HG02885 (cell line): ENCODE measurements around the gene TBC1D14.

Experiments used
- ATAC-seq: cut with Tn5 transposase; IDR thresholded peaks from one replicate; pipeline ENCODE4 v1.9.1; 2021; ENCODE audit warnings: mild to moderate bottlenecking; ENCODE audit not compliant: unreplicated experiment, poor library complexity

TBC1D14 gene

GRCh38 chr4:6989331-6989923 lies 79.8 kb downstream of the TBC1D14 start:
- no peak for ATAC-seq

GRCh38 chr4:6990661-6991060 lies 81.0 kb downstream of the TBC1D14 start:
- no peak for ATAC-seq

DNA sequence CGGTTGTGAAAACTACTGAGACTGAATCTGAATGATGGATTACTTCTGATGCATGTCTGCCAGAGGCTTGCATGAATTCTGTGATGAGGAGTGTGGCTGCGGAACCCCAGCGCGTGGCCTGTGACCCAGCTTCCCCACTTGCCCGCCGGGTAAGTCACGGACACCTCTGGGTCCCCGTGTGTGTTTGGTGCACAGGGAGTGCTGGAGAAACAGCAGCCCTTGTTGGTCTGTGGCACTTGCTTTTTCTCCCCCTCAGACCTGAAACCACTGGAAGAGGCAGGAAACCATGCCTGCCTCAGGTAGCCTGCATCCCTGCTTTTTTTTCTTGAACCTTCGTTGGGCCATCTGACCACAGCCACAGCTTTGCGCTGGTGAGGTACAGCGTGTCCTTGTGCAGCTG lies 81.6 kb downstream of the TBC1D14 start:
- ATAC-seq = no peak

DNA sequence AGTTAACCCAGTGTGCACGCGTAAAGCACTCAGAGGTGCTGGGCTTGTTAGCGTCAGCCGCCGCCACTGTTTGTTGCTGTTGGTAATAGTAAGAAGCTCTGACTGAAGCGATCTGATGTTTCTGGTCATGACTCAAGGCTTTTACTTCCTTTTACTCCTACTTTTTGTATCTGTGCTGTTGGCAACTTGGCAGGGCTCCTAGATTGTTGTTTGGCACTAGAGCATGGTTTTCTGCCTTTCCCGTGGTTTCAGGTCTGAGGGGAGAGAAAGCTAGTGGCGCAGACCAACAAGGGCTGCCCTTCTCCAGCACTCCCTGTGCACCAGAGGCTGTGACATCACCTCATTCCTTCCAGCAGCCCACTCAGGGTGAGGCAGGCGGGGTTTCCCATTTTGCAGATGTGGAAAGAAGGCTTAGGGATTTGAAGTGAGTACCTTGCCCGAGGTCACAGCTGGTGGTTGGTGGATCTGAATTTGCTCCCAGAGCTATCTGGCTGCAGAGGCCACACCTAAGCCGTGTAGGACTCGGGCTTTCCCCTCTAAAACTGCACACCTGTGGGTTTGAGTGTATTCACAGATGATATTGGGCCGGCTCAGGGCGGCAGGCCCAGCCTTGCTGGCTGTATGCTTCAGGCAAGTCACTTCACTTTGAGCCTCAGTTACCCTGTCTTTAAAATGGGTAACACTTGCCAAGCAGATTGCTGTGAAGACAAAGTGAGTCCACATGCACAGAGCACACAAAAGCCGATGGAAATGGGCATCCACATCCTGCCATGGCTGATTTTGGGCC lies 82.3 kb downstream of the TBC1D14 start:
- ATAC-seq = no peak

DNA sequence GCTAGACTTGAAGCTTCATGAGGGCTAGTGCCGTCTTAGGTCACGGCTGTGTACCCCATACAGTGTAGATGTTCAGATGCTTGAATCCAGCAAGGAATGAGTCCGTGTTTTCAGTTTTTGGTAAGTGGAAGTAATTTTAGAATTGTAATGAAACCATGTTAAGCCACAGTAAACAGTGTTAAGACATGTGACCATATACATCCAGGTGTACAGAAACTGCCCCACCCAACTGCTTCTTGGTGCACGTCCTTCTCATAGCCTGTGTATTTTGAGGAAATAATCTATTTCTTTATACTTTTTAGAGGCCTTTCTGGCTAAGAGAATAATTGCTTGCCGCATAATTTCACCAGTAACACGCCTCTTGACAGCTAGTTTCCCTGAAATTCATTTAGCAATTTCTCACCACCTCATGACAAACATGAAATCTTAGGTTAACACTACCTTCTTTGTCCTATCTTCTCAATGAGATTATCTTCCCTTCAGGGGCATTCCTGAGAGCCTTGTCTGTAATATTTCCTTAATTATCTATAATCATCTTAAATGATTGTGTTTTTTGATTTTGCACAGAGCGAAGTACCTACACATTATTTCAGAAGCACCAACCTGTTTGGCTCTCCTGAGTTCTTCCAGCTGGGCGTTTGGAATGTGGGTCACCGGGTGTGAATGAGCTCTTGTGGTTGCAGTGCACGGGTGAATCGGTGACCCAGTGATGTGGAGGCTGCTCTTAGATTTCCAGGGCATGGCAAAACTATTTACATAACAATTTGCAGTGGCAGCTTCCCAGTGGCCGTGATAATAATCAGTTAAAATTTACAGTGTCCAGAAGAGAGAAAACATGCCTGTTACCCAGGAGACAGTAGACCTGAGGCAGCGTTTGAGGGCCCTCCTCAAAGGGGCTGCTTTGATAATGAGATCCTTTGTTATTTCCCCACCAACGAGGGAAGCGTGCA lies 83.4 kb downstream of the TBC1D14 start:
- ATAC-seq = no peak

- no peak for ATAC-seq
These were observed 86.9 kb downstream of the TBC1D14 start for GRCh38 chr4:6996481-6996880.

DNA sequence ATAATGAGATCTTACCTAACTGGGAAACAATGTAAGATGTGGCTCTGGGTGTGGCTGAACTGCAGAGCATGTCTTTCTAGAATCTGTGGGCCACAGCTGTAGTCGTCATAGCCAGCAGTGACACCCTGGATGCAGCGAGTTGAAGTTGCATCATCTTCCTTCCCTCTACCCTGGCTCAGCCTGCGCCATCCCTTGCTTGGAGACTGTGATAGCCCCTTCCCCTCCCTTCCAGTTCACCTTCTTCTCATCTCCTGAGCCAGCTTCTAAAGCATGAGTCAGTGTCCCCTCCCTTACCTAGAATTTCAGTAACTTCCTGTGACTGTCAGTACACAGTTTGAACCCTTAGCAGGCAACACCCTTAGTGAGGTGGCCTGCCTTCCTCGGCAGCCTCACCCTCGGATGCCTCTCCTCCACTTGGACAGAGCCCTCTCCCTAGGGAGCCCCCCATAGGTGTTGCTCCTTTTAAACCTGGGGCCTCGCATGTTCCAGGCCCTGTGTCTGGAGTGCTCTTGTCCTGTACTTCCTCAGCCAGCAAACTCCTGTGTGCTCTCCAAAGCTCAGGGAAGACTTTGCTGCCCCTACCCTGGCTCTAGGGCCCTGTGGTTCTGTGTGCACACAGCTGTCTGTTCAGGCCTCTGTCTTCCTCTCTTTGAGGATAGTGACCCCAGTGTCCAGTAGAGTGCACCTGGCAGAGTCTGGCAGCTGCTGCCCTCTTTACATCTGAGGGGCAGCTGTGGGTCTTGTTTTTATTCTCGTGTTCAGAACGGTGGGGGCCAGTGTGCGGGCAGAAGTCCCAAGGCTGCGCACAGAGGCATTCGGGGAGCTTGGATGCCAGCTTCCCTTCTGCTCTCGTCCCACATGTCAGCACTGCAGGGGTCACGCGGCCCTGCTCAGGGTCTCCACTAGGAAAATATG lies 89.8 kb downstream of the TBC1D14 start:
- ATAC-seq = no peak

GRCh38 chr4:7000421-7001176 lies 91.0 kb downstream of the TBC1D14 start:
- ATAC-seq = no peak

- no peak for ATAC-seq
These were observed 91.6 kb downstream of the TBC1D14 start for GRCh38 chr4:7001271-7001670.

- no peak for ATAC-seq
These were observed 92.7 kb downstream of the TBC1D14 start for GRCh38 chr4:7002336-7002735.

DNA sequence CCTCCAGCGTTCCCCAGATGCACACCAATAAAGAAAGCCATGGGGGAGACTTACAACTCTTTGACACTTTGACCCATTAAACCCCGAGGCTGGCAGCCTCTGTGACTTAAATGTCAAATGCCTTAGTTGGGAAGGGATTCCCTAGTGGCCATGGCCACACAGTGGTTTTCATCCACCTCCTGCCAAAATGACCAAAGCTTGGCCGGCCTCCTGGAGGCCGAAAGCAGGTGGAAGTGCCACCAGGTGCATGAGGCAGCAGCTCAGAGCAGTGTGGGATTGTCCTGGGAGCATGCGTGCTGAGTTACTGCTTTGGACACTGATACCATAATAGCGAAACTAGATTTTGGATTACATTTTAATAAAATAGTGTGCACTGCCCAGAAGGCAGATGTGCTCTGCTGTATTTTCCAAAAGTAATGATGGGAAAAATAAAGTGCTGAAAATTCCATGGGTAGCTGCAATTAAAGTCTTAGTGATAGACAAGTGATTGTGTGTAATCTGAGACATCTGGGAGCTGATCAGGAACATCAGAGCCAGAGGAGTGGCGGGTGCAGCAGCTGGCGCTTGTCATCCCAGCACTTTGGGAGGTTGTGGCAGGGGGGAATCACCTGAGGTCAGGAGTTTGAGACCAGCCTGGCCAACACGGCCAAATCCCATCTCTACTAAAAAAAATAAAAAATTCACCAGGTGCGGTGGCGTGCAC lies 93.7 kb downstream of the TBC1D14 start:
- no peak for ATAC-seq

DNA sequence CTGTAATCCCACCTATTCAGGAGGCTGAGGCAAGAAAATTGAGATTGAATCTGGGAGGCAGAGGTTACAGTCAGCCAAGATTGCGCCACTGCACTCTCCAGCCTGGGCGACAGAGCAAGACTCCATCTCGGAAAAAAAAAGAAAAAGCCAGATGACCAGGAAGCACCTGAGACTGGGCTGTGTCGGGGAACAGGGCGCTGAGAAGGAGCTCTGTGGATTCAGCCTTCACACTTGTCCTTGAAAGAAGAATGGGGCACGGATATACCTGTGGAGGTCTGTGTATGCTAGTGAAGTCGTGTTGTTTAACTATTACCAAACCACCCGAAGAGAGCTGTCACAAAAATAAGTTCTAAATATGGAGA lies 94.2 kb downstream of the TBC1D14 start:
- no peak for ATAC-seq

DNA sequence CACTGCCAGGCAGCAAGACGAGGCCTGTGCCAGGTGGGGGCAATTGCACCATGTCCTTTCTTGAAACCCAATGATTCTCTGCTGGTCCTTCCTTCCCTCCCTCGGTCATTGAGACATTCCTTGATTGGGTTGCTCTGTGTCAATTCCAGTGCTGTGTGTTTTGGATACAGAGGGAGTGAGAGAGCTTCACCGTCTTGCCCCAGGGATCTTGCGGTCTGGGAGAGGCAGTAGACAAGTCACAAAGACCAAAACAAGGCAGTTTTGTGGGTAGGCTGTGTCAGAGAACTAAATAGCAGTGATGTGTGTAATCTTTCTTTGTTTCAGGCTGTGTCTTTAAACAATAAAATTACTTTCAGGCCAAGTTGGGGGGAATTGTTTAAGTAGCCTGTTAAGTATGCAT lies 94.7 kb downstream of the TBC1D14 start:
- ATAC-seq = no peak

- ATAC-seq = no peak
These were observed 95.9 kb downstream of the TBC1D14 start for GRCh38 chr4:7005571-7005970.

DNA sequence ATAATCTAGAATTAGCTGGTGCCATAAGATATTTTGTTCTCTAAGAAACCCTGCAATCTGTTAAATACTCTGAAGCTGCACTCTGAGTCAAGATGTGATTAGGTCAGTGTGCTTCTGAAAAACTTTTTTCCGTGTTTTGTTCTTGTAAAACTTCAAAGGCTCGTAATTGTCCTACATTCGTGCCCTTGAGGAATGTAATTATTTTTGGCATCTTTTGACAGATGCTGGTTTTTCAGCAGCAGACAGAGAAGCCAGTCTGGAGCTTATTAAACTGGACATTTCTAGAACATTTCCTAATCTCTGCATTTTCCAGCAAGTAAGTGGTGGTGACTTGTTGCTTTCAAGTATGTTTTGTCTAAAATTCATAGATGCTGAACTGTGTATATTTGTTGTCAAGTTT lies 96.8 kb downstream of the TBC1D14 start:
- ATAC-seq = no peak

- ATAC-seq = no peak
These were observed 97.7 kb downstream of the TBC1D14 start for GRCh38 chr4:7007142-7007907.

- no peak for ATAC-seq
These were observed 98.3 kb downstream of the TBC1D14 start for GRCh38 chr4:7007944-7008343.

- ATAC-seq = no peak
These were observed 99.9 kb downstream of the TBC1D14 start for GRCh38 chr4:7009564-7009963.
